Measurements from ENCODE around the gene MSMB.

DNA sequence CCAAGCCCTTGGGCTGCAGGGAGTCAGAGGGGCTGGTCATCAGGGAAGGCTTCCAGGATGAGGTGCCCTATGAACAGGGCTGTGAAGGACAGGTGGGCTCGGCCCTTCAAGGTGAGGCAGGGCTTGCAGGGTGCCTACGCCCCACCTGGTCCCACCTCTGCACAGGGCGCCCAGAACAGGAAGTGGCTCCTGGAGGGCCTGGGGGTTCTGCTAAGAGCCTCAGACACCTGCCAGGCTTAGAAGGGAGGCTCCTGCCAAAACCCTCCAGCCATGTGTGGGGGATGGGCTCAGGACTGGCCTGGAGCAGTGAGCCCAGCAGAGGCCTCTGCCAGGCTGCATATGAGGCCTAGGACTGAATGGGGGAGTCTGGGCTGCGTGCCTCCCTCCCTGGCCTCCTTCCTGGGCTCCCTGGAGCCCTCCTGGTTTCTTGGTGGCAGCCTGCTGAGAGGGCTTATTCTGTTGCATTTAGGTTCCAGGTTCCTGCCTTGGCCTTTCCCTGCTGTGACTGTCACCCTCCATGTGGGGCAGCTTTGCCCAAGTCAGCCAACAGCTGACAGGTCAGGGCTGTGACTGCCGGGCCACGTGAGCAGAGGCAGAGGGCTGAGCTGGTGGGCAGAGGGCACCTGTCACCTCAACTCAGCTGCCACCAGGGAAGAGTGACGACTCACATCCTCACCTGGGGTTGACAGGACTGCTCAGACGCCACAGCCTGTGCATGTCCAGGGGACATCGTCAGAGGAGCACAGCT lies 45.2 kb upstream of the MSMB start:
- TF ChIP-seq, protein P1, sequence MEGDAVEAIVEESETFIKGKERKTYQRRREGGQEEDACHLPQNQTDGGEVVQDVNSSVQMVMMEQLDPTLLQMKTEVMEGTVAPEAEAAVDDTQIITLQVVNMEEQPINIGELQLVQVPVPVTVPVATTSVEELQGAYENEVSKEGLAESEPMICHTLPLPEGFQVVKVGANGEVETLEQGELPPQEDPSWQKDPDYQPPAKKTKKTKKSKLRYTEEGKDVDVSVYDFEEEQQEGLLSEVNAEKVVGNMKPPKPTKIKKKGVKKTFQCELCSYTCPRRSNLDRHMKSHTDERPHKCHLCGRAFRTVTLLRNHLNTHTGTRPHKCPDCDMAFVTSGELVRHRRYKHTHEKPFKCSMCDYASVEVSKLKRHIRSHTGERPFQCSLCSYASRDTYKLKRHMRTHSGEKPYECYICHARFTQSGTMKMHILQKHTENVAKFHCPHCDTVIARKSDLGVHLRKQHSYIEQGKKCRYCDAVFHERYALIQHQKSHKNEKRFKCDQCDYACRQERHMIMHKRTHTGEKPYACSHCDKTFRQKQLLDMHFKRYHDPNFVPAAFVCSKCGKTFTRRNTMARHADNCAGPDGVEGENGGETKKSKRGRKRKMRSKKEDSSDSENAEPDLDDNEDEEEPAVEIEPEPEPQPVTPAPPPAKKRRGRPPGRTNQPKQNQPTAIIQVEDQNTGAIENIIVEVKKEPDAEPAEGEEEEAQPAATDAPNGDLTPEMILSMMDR (IDR thresholded peaks at IDR 0.05), result no peak
- no peak for TF ChIP-seq POLR2A (IDR thresholded peaks at IDR 0.05)
